K562 (cell line): ENCODE results near the gene GAL. TPM values are rescaled to one million over a fixed set of nuclear protein-coding genes. Genes with fewer than 3 reads are reported as not detected.

Experiments used
- BRD4 ChIP-seq: fragments of 200-600 bp; sonication (generic); IDR thresholded peaks from 2 replicates; pipeline ENCODE4 v1.6.1; 2017; ENCODE audit warnings: inconsistent platforms
- CBFA2T3 ChIP-seq: fragments of 450-650 bp; IDR thresholded peaks from 2 replicates; pipeline ENCODE4 v1.6.1; 2017
- CBX5 ChIP-seq: IDR thresholded peaks from 2 replicates; pipeline ENCODE4 v1.6.1; 2014; ENCODE audit warnings: low read depth, borderline replicate concordance
- CHD2 ChIP-seq: IDR thresholded peaks from 2 replicates; pipeline ENCODE4 v1.6.1; 2011; ENCODE audit warnings: low read depth, low read length
- EGR1 ChIP-seq: fragments of 450-650 bp; conservative IDR thresholded peaks from 2 replicates; pipeline ENCODE4 v1.6.1; 2017; ENCODE audit warnings: mild to moderate bottlenecking
- FOSL1 ChIP-seq: fragments of 200-800 bp; sonication (Bioruptor generic); conservative IDR thresholded peaks from 2 replicates; pipeline ENCODE4 v1.6.1; 2016; ENCODE audit warnings: missing genetic modification characterization, missing compliant biosample characterization
- HDAC1 ChIP-seq, 2 experiments: fragments of 450-650 bp; IDR thresholded peaks; 2 replicates each; pipeline ENCODE4 v1.6.1; 2016 to 2017; ENCODE audit warnings: inconsistent platforms in 1 of 2, mild to moderate bottlenecking in 1 of 2, moderate library complexity in 1 of 2
- KAT2B ChIP-seq: IDR thresholded peaks from one replicate; pipeline ENCODE4 v1.6.1; 2012; ENCODE audit warnings: low read depth, mild to moderate bottlenecking, control low read depth, inconsistent platforms, low read length, moderate library complexity
- KLF10 ChIP-seq: fragments of 250-450 bp; sonication (Bioruptor Pico); IDR thresholded peaks from 2 replicates; pipeline ENCODE4 v1.6.1; 2021; ENCODE audit warnings: matching md5 sums
- MAZ ChIP-seq, 2 experiments: fragments of 450-650 bp in 1 of 2; sonication (generic) in 1 of 2; formaldehyde crosslinking; IDR thresholded peaks in 1 of 2; conservative IDR thresholded peaks in 1 of 2; 2 replicates each; pipeline versions ENCODE4 v1.4.0 to v1.5.0; 2020; ENCODE audit warnings: mild to moderate bottlenecking in 1 of 2, missing genetic modification reagents in 1 of 2
- PHB ChIP-seq: fragments of 250-450 bp; sonication (Bioruptor Pico); IDR thresholded peaks from 2 replicates; pipeline ENCODE4 v1.5.0; 2021
- SMAD1 ChIP-seq: fragments of 150-350 bp; IDR thresholded peaks from 2 replicates; pipeline ENCODE4 v1.6.1; 2014; ENCODE audit warnings: low read length, low read depth; ENCODE audit not compliant: partially characterized antibody
- SPI1 ChIP-seq: IDR thresholded peaks from 2 replicates; pipeline ENCODE4 v1.6.1; 2011; ENCODE audit warnings: low read depth, low read length, control low read depth, borderline replicate concordance
- STAT5B ChIP-seq: fragments of 250-450 bp; sonication (Bioruptor Pico); IDR thresholded peaks from 2 replicates; pipeline ENCODE4 v1.8.0; 2021; ENCODE audit warnings: mild to moderate bottlenecking, inconsistent platforms
- ZEB2 ChIP-seq: fragments of 450-650 bp; IDR thresholded peaks from 2 replicates; pipeline ENCODE4 v1.6.1; 2016
- ZFPM2 ChIP-seq: fragments of 250-450 bp; sonication (Bioruptor Pico); IDR thresholded peaks from 2 replicates; pipeline ENCODE4 v1.5.1; 2022; ENCODE audit warnings: mild to moderate bottlenecking
- ZKSCAN1 ChIP-seq: fragments of 150-350 bp; IDR thresholded peaks from 2 replicates; pipeline ENCODE4 v1.6.1; 2016; ENCODE audit warnings: low read depth, low read length
- polyA plus RNA-seq, 8 experiments: library from polyadenylated mRNA; depleted of rRNA in 4 of 8; stranded (reverse) in 5 of 8; unstranded in 3 of 8; fragments of >200 nt; fragmentation: Nextera tagmentation in 2 of 8; fragmentation: Illumina TruSeq in 1 of 8; extraction: Ambion mirVana in 2 of 8; extraction: Trizol in 1 of 8; gene quantifications; 2 replicates each; pipeline versions ENCODE4 v1.2.1 to v1.2.3, GENCODE V29; 2011 to 2014; ENCODE audit warnings: inconsistent platforms in 1 of 8, missing spikeins in 1 of 8
- total RNA-seq, 7 experiments: library from RNA; depleted of rRNA in 6 of 7; stranded (reverse); fragments of >200 nt in 6 of 7; fragmentation: Illumina TruSeq in 2 of 7; extraction: Trizol in 2 of 7; gene quantifications; 2 replicates each; pipeline versions ENCODE4 v1.2.1 to v1.2.3, GENCODE V29; 2011 to 2021; ENCODE audit warnings: low replicate concordance in 1 of 7
- TF ChIP-seq, protein P1 (sequence below): sonication (generic); formaldehyde crosslinking; IDR thresholded peaks from 2 replicates; pipeline ENCODE4 v1.9.0; 2022; ENCODE audit warnings: mild to moderate bottlenecking, missing genetic modification reagents
- TF ChIP-seq, protein P2 (sequence below), 2 experiments: fragments of 450-650 bp in 1 of 2; sonication (generic) in 1 of 2; formaldehyde crosslinking in 1 of 2; IDR thresholded peaks in 1 of 2; conservative IDR thresholded peaks in 1 of 2; 2 replicates each; pipeline versions ENCODE4 v1.6.1 to v1.8.1; 2016 to 2023; ENCODE audit warnings: mild to moderate bottlenecking in 2 of 2, moderate library complexity in 2 of 2, inconsistent platforms in 1 of 2, missing genetic modification reagents in 1 of 2
- TF ChIP-seq, protein P3 (sequence below): fragments of 450-650 bp; IDR thresholded peaks from 2 replicates; pipeline ENCODE4 v1.6.1; 2017; ENCODE audit warnings: mild to moderate bottlenecking, moderate library complexity
- TF ChIP-seq, protein P4 (sequence below): sonication (generic); formaldehyde crosslinking; IDR thresholded peaks from 2 replicates; pipeline ENCODE4 v1.8.0; 2023; ENCODE audit warnings: mild to moderate bottlenecking, missing genetic modification reagents
- TF ChIP-seq, protein P5 (sequence below): fragments of 450-650 bp; IDR thresholded peaks from 2 replicates; pipeline ENCODE4 v1.6.1; 2018; ENCODE audit not compliant: partially characterized antibody

GAL gene
- total and polyA plus RNA-seq, 9 of the 15 experiments (the other 6 are each of a cell fraction or from before 2014, with no cell fraction given): 10.6 to 119 (median 36.3) TPM

DNA sequence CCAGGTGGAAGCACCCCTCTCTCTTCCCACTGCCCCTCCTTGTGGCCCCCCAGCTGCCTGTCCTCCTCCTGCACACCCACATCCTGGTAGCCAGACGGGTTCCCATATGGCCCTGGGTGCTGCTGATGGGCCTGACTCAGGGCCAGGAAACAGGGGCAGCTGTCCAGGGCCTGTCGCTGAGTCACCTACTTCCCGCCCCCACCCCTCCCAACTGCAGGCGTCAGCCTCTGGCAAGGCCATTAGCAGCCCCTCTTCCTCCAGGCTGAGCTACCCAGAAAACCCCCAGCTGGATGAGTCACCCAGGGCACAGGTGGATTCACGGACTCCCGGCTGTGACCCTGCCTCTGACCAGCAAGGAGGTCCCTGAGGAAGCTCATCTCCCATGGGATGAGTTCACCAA, 6.9 kb upstream of the GAL start (continued):
- peak in 1 of 2 experiments; percentile 36; a peak in 1 of 4 replicates for TF ChIP-seq MAZ (CRISPR knock-in tag; conservative IDR thresholded peaks at IDR 0.05 in 1 of 2, IDR thresholded peaks at IDR 0.05 in 1 of 2)
- TF ChIP-seq, protein P1, sequence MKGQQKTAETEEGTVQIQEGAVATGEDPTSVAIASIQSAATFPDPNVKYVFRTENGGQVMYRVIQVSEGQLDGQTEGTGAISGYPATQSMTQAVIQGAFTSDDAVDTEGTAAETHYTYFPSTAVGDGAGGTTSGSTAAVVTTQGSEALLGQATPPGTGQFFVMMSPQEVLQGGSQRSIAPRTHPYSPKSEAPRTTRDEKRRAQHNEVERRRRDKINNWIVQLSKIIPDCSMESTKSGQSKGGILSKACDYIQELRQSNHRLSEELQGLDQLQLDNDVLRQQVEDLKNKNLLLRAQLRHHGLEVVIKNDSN (CRISPR knock-in tag): no peak
- no peak for TF ChIP-seq CBX5
- TF ChIP-seq BRD4: no peak
- TF ChIP-seq ZKSCAN1: no peak
- TF ChIP-seq, protein P2, sequence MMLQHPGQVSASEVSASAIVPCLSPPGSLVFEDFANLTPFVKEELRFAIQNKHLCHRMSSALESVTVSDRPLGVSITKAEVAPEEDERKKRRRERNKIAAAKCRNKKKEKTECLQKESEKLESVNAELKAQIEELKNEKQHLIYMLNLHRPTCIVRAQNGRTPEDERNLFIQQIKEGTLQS (IDR thresholded peaks at IDR 0.05): peak; percentile 92
- TF ChIP-seq, protein P2 (CRISPR knock-in tag; conservative IDR thresholded peaks at IDR 0.05): no peak
- peak; percentile 78 for TF ChIP-seq CBFA2T3
- no peak for TF ChIP-seq PHB (CRISPR knock-in tag)
- TF ChIP-seq SPI1: no peak
- TF ChIP-seq KAT2B: no peak
- TF ChIP-seq HDAC1 (IDR thresholded peaks at IDR 0.05): peak in 1 of 2 experiments; percentile 47; a peak in 1 of 4 replicates
- TF ChIP-seq, protein P3, sequence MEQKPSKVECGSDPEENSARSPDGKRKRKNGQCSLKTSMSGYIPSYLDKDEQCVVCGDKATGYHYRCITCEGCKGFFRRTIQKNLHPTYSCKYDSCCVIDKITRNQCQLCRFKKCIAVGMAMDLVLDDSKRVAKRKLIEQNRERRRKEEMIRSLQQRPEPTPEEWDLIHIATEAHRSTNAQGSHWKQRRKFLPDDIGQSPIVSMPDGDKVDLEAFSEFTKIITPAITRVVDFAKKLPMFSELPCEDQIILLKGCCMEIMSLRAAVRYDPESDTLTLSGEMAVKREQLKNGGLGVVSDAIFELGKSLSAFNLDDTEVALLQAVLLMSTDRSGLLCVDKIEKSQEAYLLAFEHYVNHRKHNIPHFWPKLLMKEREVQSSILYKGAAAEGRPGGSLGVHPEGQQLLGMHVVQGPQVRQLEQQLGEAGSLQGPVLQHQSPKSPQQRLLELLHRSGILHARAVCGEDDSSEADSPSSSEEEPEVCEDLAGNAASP: no peak
- no peak for TF ChIP-seq KLF10 (CRISPR knock-in tag)
- TF ChIP-seq FOSL1 (tag): peak; percentile 67; the same call in 1 of the 2 replicates
- no peak for TF ChIP-seq CHD2
- no peak for TF ChIP-seq ZFPM2
- TF ChIP-seq ZEB2: peak; percentile 20; the same call in 1 of the 2 replicates
- TF ChIP-seq, protein P4, sequence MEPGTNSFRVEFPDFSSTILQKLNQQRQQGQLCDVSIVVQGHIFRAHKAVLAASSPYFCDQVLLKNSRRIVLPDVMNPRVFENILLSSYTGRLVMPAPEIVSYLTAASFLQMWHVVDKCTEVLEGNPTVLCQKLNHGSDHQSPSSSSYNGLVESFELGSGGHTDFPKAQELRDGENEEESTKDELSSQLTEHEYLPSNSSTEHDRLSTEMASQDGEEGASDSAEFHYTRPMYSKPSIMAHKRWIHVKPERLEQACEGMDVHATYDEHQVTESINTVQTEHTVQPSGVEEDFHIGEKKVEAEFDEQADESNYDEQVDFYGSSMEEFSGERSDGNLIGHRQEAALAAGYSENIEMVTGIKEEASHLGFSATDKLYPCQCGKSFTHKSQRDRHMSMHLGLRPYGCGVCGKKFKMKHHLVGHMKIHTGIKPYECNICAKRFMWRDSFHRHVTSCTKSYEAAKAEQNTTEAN (CRISPR knock-in tag): no peak
- TF ChIP-seq STAT5B (CRISPR knock-in tag): no peak
- no peak for TF ChIP-seq SMAD1
- TF ChIP-seq EGR1: peak; percentile 68
- TF ChIP-seq, protein P5, sequence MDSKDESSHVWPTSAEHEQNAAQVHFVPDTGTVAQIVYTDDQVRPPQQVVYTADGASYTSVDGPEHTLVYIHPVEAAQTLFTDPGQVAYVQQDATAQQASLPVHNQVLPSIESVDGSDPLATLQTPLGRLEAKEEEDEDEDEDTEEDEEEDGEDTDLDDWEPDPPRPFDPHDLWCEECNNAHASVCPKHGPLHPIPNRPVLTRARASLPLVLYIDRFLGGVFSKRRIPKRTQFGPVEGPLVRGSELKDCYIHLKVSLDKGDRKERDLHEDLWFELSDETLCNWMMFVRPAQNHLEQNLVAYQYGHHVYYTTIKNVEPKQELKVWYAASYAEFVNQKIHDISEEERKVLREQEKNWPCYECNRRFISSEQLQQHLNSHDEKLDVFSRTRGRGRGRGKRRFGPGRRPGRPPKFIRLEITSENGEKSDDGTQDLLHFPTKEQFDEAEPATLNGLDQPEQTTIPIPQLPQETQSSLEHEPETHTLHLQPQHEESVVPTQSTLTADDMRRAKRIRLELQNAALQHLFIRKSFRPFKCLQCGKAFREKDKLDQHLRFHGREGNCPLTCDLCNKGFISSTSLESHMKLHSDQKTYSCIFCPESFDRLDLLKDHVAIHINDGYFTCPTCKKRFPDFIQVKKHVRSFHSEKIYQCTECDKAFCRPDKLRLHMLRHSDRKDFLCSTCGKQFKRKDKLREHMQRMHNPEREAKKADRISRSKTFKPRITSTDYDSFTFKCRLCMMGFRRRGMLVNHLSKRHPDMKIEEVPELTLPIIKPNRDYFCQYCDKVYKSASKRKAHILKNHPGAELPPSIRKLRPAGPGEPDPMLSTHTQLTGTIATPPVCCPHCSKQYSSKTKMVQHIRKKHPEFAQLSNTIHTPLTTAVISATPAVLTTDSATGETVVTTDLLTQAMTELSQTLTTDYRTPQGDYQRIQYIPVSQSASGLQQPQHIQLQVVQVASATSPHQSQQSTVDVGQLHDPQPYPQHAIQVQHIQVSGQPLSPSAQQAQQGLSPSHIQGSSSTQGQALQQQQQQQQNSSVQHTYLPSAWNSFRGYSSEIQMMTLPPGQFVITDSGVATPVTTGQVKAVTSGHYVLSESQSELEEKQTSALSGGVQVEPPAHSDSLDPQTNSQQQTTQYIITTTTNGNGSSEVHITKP: no peak
